Lower leg skin (tissue), 4 donors: ENCODE measurements around the gene PELI3. TPM values are rescaled to one million over a fixed set of nuclear protein-coding genes. Genes with fewer than 3 reads are reported as not detected.

Experiments
- DNase-seq, 2 donors: peaks; one replicate each; pipeline ENCODE4 v3.0.0-alpha.2; 2019; ENCODE audit warnings: low spot score in 2 of 2
- H3K4me3 ChIP-seq: fragments of 200-600 bp; sonication (generic); 2 replicates; pipeline ENCODE4 v1.5.1; 2017; ENCODE audit warnings: mild to moderate bottlenecking, low read depth; ENCODE audit not compliant: poor library complexity, severe bottlenecking
- CTCF ChIP-seq, 3 donors: fragments of 450-650 bp; IDR thresholded peaks; one replicate each; pipeline ENCODE4 v1.5.1; 2016; ENCODE audit warnings: antibody characterized with exemption in 3 of 3, mild to moderate bottlenecking in 3 of 3, moderate library complexity in 2 of 3
- POLR2A ChIP-seq, 2 donors: fragments of 450-650 bp; IDR thresholded peaks; one replicate each; pipeline ENCODE4 v1.6.1; 2016 to 2017; ENCODE audit warnings: antibody characterized with exemption in 2 of 2, mild to moderate bottlenecking in 1 of 2, moderate library complexity in 1 of 2
- WGBS, 2 donors: methylation state at CpG; one replicate each; pipeline ENCODE4 v1.1.5; 2018; 5-methylcytosine and 5-hydroxymethylcytosine counted together
- intact Hi-C: fragments of 100-400 bp; cut with DNase I; formaldehyde crosslinking; loops from one replicate; pipeline ENCODE4 v1.15.0; 2023; ENCODE audit warnings: low total_unique reads
- total RNA-seq, 4 donors: library from RNA; depleted of rRNA; stranded (reverse); fragments of >200 nt; gene quantifications; one replicate each; pipeline ENCODE4 v1.1.0, GENCODE V29; 2016

The PELI3 gene
- total RNA-seq, 4 donors from 2014 or later = 14.3 to 22.0 (median 17.1) TPM

- 41 to 43% methylated on average over 18 to 19 of the region's 19 CpGs for WGBS, 2 donors
- no peak for DNase-seq
These were observed 1.1 kb upstream of the PELI3 start for GRCh38 chr11:66465373-66466224.

GRCh38 chr11:66467034-66467659, 442 bp downstream of the PELI3 start:
- H3K4me3 ChIP-seq = peak overlapping the region; percentile 65
- WGBS, 2 donors = 2 to 3% methylated on average over 30 to 47 of the region's 72 CpGs
- TF ChIP-seq CTCF (IDR thresholded peaks at IDR 0.05) = no peak
- TF ChIP-seq POLR2A (IDR thresholded peaks at IDR 0.05) = no peak
- intact Hi-C loops = no loop called here
- no peak for DNase-seq

More at GRCh38 chr11:66465373-66466224, 1.1 kb upstream of the PELI3 start:
- intact Hi-C loops = no loop called here
- no peak for TF ChIP-seq POLR2A (IDR thresholded peaks at IDR 0.05)
- H3K4me3 ChIP-seq = no peak overlapping the region

- intact Hi-C loops = no loop called here
- no peak overlapping the region for H3K4me3 ChIP-seq
- DNase-seq = no peak
- 38 to 39% methylated on average over 6 of the region's 6 CpGs for WGBS, 2 donors
- TF ChIP-seq POLR2A (IDR thresholded peaks at IDR 0.05) = no peak
- no peak for TF ChIP-seq CTCF (IDR thresholded peaks at IDR 0.05)
These were observed 1.1 kb downstream of the PELI3 start for GRCh38 chr11:66467756-66468155.

GRCh38 chr11:66468691-66469090, 2.0 kb downstream of the PELI3 start:
- no peak overlapping the region for H3K4me3 ChIP-seq
- DNase-seq = no peak
- intact Hi-C loops = no loop called here
- TF ChIP-seq POLR2A (IDR thresholded peaks at IDR 0.05) (no peak), CTCF (IDR thresholded peaks at IDR 0.05) (no peak)
- 89 to 94% methylated on average over 6 of the region's 6 CpGs for WGBS, 2 donors

GRCh38 chr11:66469441-66469840, 2.7 kb downstream of the PELI3 start:
- TF ChIP-seq POLR2A (IDR thresholded peaks at IDR 0.05) = no peak
- TF ChIP-seq CTCF (IDR thresholded peaks at IDR 0.05) = no peak
- DNase-seq = no peak
- 100% methylated on average over 1 of the region's 1 CpG for WGBS, 2 donors

GRCh38 chr11:66470015-66470414, 3.3 kb downstream of the PELI3 start:
- DNase-seq = no peak

More at GRCh38 chr11:66469441-66469840, 2.7 kb downstream of the PELI3 start:
- intact Hi-C loops = no loop called here
- no peak overlapping the region for H3K4me3 ChIP-seq

More at GRCh38 chr11:66470015-66470414, 3.3 kb downstream of the PELI3 start:
- no peak for TF ChIP-seq POLR2A (IDR thresholded peaks at IDR 0.05)
- 90 to 93% methylated on average over 3 of the region's 3 CpGs for WGBS, 2 donors
- intact Hi-C loops = no loop called here
- no peak overlapping the region for H3K4me3 ChIP-seq
